GM18526 (cell line): Measurements from ENCODE around the gene DPYSL4.

Source experiments
- POLR2A ChIP-seq: IDR thresholded peaks from 3 replicates; pipeline ENCODE4 v1.6.1; 2011; ENCODE audit not compliant: insufficient read length; ENCODE audit errors: extremely low read depth

Gene DPYSL4

GRCh38 chr10:132146271-132146671 is 40.5 kb upstream of the DPYSL4 start:
- TF ChIP-seq POLR2A = no peak

DNA sequence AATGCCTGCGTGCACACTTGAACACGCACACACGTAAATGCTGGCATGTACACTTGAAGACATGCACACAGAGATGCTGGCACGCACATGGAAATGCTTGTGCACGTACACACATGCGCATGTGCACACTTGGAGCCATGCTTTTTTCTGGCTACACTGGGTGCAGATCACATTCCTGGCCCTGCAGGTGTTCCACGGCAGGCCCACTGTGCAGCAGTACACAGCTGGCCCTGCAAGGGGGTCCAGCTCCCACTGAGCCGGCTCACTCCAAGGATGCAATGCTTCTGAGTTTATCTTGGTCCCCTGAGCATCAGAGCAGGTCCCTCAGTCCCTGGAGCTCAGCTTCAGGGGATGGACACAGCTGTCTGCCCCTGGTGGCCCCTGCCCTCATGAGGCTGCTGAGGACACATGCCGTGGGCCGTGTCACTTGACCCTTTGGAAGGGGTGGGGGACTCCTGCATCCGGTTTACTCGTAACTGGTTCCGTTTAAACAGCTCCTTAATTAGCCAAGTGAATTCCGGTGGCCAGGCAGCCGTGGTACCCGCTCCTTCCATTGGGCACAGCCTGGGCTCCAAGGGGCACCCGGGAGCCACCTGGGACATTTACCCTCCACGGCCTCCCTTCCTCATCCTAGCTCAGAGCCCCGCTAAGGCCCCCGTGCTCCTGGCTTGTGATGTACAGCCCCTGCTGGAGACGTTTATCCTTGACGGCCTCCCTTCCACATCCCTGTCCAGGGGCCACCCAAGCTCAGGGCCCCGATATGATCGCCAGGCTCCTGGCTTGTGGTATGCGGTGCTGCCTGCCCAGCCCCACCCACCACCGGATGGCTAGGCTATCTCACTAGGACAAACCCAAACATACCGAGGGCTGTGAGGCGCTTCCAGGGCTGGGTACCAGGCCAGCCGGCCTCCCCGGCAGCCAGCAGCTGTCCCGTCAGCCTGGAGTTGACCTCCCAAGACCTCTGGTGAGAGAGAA is 39.5 kb upstream of the DPYSL4 start:
- TF ChIP-seq POLR2A = no peak

- no peak for TF ChIP-seq POLR2A
Observed at GRCh38 chr10:132148261-132149251, 38.2 kb upstream of the DPYSL4 start.

DNA sequence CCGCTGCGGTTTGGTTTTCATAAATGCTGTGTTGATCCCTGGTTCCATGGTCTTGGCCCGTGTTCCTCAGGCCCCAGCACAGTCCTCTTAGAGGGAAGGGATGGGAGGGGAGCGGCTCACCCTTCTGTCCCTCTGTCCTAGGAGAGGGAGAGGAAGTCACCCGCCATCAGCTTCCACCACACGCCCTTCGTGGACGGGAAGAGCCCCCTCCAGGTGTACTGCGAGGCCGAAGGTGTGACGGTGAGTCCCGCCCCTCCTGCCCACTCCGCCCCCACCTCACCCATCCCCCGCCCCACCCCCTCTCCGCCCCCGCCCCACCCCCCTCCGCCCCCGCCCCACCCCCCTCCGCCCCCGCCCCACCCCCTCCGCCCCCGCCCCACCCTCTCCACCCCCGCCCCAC is 37.5 kb upstream of the DPYSL4 start:
- no peak for TF ChIP-seq POLR2A

DNA sequence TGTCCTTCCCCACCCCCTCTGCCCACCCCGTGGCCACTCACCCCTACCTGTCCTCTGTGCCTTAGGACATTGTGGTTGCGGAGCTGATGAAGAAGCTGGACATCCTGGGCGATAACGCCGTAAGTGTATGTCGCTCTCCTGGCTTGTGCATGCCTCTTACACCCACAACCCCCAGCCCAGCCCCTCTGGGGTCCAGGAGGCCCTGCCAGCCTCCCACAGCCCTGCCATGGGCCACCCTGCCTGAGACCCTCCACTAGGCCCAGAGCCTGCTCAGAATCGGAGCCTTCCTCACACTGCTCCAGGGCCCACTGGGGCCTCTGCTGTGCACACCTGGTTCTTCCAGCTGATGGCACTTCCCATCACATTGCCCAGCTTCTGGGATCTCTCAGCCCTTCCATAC is 36.8 kb upstream of the DPYSL4 start:
- TF ChIP-seq POLR2A = no peak

DNA sequence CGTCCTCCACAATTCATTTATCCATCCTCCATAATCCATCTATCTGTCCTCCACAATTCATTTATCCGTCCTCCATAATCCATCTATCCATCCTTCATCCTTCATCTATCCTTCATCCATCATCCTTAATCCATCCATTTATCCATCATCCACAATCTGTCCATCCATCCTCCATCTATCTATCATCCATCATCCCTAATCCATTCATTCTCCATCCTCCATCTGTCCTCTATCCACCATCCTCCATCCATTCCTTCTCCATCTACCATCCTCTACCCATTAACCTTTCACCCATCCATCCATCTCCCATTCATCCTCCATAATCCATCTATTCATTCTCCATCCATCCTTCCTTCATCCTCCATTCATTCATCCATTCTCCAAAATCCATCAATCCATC is 36.0 kb upstream of the DPYSL4 start:
- TF ChIP-seq POLR2A = no peak

DNA sequence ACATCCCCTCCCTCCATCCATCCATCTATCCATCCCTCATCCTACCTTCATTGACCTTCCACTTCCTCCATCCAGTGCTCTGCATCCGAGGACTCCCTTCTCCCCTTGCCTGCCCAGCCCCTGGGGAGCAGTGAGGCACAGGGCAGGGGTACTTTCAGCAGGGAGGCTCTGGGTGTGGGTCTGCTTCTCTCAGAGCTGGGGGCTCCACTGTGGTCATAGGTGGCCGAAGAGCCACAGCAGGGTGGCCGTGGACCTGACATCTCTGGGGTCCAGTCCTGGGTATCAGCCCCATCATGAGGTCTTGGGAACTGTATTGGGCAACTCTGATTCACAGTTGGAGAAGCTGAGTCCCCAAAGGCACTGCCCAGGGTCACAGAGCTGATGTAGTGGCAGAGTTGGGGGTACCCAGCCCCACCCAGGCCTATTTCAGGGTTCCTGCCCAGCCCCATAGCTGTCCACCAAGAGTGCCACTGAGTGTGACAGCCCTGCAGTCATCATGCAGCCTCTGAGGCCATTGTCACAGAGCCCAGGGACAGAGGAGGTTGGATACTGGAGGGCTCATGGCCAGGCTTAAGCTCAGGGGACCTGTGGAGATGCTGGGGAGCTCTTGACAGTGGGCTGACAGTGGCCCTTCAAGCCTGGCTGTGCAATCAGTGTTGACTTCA is 35.3 kb upstream of the DPYSL4 start:
- no peak for TF ChIP-seq POLR2A

DNA sequence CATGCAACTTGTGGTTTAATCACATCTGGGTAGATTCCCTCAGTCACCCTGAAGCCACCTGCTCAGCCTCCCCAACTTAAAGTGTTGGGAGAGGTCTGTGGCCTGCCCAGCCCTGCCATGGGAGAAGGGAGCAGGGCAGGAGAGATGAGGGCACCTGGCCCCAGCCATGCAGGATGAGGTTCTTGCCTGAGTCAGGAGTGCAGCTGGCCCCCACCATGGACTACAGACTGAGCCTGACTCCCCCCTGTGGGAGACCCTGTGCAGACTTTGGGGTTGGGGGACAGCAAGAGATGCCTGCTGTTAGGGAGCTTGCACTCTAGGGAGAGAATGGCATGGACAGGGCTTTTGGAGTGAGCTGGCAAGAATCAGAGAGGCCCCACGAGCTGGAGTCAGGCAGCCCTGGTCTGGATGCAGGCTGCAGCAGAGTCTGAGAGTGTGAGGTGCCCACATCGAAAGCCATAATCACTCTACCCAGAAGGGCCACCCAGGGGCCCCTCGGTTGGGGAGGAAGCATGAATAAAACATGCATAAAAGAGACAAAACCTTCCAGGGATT is 34.7 kb upstream of the DPYSL4 start:
- TF ChIP-seq POLR2A = no peak

GRCh38 chr10:132152896-132153580 is 33.7 kb upstream of the DPYSL4 start:
- no peak for TF ChIP-seq POLR2A

DNA sequence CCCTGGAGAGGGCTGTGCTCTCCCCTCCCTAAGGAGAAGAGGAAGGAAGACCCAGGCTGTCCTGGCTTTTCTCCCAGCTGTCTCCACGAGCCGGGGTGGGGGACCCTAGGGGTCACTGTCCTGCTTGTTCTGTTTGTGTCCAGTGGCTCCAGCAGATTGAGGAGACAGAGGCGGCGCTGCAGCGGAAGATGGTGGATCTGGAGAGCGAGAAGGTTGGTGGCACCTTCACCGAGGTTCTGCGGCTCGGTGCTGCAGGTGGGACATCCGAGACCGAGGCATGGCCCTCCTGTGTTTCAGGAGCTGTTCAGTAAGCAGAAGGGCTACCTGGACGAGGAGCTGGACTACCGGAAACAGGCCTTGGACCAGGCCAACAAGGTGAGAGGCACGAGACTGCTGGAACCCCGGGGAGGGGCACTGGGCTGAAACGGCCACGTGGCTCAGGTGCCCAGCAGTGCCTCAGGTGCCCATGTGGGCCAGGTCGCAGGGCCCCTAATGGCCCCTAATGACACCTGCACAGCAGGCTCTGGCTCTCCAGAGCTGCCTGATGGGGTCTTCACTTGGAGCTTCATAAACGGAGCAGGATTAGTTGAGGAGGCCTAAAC is 33.0 kb upstream of the DPYSL4 start:
- no peak for TF ChIP-seq POLR2A

DNA sequence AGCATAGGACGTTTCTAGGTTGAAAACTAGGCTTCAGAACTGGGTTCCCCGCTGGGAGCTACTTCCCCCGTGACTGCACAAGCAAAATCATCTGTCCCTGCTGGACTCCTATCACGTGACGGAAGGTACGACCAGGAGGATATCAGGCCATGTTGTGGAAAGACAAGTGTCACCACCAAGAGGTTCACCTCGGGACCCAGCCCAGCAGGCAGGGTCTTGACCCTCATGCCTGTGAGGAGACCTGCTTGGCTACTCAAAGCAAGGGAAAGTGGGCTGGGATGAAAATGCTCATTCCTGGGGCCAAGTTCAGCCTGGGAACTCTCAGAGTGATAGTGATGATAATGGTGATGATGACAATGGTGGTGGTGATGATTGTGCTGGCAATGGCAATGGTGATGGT is 32.3 kb upstream of the DPYSL4 start:
- no peak for TF ChIP-seq POLR2A

GRCh38 chr10:132154931-132155330 is 31.8 kb upstream of the DPYSL4 start:
- TF ChIP-seq POLR2A = no peak

DNA sequence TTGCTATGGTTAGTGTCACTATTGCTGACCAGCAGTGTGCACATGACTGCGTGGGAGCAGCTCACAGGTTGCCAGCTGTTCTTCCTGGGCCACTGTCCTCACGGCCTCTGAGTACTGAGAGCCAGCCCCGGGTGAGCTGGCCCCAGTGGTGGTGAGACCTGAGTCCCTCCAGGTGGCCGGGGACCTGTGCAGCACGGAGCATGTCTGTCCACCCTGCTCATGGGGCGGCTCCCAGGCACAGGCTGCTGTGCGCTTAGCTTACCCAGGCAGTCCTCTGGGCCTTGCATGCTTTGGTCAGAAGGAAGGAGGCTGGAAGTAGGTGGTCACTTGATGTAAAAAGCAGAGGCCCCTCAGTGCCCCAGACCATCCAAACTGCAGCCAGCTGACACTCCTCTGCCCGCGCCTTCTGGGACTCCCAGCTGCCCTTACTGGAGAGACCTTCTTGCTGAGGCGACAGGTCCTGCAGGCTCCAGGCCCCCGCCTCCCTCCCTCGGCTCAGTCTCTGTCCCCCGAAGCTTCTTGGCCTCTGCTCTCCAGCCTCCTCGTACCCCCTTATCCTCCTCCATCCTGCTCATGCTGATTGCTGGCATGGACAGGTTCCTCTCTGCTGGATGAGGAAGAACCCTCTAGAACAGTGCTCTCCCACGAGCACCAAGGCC is 30.9 kb upstream of the DPYSL4 start:
- no peak for TF ChIP-seq POLR2A
